Testis (tissue), 2 donors: ENCODE data around the gene PHEX.

Source experiments
- POLR2A ChIP-seq: fragments of 450-650 bp; IDR thresholded peaks from one replicate; pipeline ENCODE4 v1.6.1; 2017; ENCODE audit warnings: antibody characterized with exemption, mild to moderate bottlenecking, moderate library complexity
- TF ChIP-seq, protein P1 (sequence below), 3 experiments: fragments of 450-650 bp in 2 of 3; fragments of 200-600 bp in 1 of 3; sonication (generic) in 1 of 3; IDR thresholded peaks; one replicate each; pipeline ENCODE4 v1.5.1; 2016 to 2019; ENCODE audit warnings: antibody characterized with exemption in 3 of 3, mild to moderate bottlenecking in 2 of 3, moderate library complexity in 1 of 3

DNA sequence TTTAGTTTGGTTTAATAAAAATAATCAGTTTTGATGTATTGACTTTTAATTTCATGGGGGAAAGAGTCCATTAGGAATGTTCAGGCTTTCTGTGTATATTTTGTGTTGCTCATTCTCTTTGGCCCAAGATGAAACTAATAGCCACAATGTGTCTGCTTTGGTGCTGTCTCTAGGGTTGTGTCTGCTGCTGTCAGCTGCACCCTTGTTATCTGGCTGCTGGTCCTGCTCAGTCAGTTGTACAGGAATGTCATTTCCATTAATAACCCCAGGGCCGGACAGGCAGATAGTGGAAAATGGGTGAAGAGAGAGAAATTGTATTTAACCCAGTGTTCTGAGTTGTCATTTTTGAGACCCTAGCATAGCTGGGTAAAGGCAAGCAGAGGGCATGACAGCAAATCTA lies 115.1 kb downstream of the PHEX start:
- TF ChIP-seq, protein P1, sequence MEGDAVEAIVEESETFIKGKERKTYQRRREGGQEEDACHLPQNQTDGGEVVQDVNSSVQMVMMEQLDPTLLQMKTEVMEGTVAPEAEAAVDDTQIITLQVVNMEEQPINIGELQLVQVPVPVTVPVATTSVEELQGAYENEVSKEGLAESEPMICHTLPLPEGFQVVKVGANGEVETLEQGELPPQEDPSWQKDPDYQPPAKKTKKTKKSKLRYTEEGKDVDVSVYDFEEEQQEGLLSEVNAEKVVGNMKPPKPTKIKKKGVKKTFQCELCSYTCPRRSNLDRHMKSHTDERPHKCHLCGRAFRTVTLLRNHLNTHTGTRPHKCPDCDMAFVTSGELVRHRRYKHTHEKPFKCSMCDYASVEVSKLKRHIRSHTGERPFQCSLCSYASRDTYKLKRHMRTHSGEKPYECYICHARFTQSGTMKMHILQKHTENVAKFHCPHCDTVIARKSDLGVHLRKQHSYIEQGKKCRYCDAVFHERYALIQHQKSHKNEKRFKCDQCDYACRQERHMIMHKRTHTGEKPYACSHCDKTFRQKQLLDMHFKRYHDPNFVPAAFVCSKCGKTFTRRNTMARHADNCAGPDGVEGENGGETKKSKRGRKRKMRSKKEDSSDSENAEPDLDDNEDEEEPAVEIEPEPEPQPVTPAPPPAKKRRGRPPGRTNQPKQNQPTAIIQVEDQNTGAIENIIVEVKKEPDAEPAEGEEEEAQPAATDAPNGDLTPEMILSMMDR (IDR thresholded peaks at IDR 0.05), result no peak
- TF ChIP-seq POLR2A, result no peak
